ENCODE data around the gene EHMT1.
"Not testable (repeated sequence)": the region's sequence is repeated elsewhere in the genome, so short reads cannot be mapped to it uniquely, and the experiment has no call there.

Gene EHMT1

DNA sequence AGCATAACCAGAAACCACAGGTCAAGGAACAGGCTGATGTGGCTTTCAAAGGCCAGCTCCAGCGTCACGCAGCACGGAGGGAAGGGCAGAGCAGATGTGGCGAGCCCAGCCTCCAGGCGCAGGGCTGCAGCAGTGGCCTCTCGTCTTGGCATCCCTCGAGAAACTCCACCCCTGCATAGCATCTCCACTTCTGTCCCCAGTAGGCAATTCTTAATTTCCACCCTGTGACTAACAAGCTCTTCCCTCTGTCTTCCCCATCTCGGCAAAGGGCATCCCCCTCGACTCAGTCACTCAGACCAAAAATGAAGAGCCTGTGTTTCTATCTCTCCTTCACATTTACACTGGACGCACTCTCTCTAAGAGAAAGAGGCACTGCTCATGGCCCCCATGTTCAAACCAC, 257.0 kb downstream of the EHMT1 start:
- Histone ChIP-seq H3K4me3 (replicated peaks; ENCODE audit: insufficient read depth, low read length) (no peak overlapping the region), H3K27me3 (ENCODE audit: insufficient read depth, poor library complexity, severe bottlenecking) (no peaks in the 10 kb centered on the region), H3K27ac (replicated peaks) (no peak overlapping the region)
- DNase-seq (ENCODE audit: low read depth in 1 of 2, low spot score in 1 of 2): no peak
- TF ChIP-seq GABPA (IDR thresholded peaks at IDR 0.05; ENCODE audit: low read depth) (no peak), SPI1 (IDR thresholded peaks at IDR 0.05; ENCODE audit: borderline replicate concordance, low read depth) (no peak), POLR2AphosphoS5 (IDR thresholded peaks at IDR 0.05; ENCODE audit: low read depth) (no peak), CTCF (IDR thresholded peaks at IDR 0.05; ENCODE audit: insufficient read depth, low read length) (no peak)
- TF ChIP-seq, protein P1, sequence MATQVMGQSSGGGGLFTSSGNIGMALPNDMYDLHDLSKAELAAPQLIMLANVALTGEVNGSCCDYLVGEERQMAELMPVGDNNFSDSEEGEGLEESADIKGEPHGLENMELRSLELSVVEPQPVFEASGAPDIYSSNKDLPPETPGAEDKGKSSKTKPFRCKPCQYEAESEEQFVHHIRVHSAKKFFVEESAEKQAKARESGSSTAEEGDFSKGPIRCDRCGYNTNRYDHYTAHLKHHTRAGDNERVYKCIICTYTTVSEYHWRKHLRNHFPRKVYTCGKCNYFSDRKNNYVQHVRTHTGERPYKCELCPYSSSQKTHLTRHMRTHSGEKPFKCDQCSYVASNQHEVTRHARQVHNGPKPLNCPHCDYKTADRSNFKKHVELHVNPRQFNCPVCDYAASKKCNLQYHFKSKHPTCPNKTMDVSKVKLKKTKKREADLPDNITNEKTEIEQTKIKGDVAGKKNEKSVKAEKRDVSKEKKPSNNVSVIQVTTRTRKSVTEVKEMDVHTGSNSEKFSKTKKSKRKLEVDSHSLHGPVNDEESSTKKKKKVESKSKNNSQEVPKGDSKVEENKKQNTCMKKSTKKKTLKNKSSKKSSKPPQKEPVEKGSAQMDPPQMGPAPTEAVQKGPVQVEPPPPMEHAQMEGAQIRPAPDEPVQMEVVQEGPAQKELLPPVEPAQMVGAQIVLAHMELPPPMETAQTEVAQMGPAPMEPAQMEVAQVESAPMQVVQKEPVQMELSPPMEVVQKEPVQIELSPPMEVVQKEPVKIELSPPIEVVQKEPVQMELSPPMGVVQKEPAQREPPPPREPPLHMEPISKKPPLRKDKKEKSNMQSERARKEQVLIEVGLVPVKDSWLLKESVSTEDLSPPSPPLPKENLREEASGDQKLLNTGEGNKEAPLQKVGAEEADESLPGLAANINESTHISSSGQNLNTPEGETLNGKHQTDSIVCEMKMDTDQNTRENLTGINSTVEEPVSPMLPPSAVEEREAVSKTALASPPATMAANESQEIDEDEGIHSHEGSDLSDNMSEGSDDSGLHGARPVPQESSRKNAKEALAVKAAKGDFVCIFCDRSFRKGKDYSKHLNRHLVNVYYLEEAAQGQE (IDR thresholded peaks at IDR 0.05; ENCODE audit: insufficient replicate concordance, low read depth): no peak

GRCh38 chr9:137876269-137876668, 257.5 kb downstream of the EHMT1 start:
- TF ChIP-seq POLR2AphosphoS5 (IDR thresholded peaks at IDR 0.05; ENCODE audit: low read depth) (no peak), SPI1 (IDR thresholded peaks at IDR 0.05; ENCODE audit: borderline replicate concordance, low read depth) (no peak), GABPA (IDR thresholded peaks at IDR 0.05; ENCODE audit: low read depth) (no peak), CTCF (IDR thresholded peaks at IDR 0.05; ENCODE audit: insufficient read depth, low read length) (no peak)
- TF ChIP-seq, protein P1 (IDR thresholded peaks at IDR 0.05; ENCODE audit: insufficient replicate concordance, low read depth): no peak
- no peaks in the 10 kb centered on the region for H3K27me3 ChIP-seq (ENCODE audit: insufficient read depth, poor library complexity, severe bottlenecking)
- no peak overlapping the region for H3K27ac ChIP-seq (replicated peaks)
- no peak for DNase-seq (ENCODE audit: low read depth in 1 of 2, low spot score in 1 of 2)
- H3K4me3 ChIP-seq (replicated peaks; ENCODE audit: insufficient read depth, low read length): no peak overlapping the region

- DNase-seq (ENCODE audit: low read depth in 1 of 2, low spot score in 1 of 2): no peak
- TF ChIP-seq SPI1 (IDR thresholded peaks at IDR 0.05; ENCODE audit: borderline replicate concordance, low read depth) (no peak), POLR2AphosphoS5 (IDR thresholded peaks at IDR 0.05; ENCODE audit: low read depth) (no peak), CTCF (IDR thresholded peaks at IDR 0.05; ENCODE audit: insufficient read depth, low read length) (no peak), GABPA (IDR thresholded peaks at IDR 0.05; ENCODE audit: low read depth) (no peak)
- TF ChIP-seq, protein P1 (IDR thresholded peaks at IDR 0.05; ENCODE audit: insufficient replicate concordance, low read depth): no peak
- no peak overlapping the region for H3K27ac ChIP-seq (replicated peaks)
- H3K4me3 ChIP-seq (replicated peaks; ENCODE audit: insufficient read depth, low read length): no peak overlapping the region
- H3K27me3 ChIP-seq (ENCODE audit: insufficient read depth, poor library complexity, severe bottlenecking): no peaks in the 10 kb centered on the region
Observed at GRCh38 chr9:137876781-137877386, 258.1 kb downstream of the EHMT1 start.

DNA sequence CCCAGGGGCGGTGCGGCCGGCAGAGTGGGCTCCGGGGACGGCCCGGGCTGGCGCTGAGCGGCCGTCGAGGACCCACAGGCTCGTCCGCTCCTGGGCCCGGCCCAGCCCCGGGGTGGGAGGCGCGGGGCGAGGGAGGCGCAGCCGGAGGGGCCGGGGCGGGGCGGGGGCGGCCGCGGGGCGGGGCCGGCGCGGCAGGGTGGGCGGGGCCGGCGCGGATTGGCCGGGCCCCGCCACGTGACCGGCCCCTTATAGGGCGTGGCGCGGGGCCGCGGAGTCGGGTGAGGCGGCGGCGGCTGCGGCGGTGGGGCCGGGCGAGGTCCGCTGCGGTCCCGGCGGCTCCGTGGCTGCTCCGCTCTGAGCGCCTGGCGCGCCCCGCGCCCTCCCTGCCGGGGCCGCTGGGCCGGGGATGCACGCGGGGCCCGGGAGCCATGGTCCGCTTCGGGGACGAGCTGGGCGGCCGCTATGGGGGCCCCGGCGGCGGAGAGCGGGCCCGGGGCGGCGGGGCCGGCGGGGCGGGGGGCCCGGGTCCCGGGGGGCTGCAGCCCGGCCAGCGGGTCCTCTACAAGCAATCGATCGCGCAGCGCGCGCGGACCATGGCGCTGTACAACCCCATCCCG, 258.8 kb downstream of the EHMT1 start, which contains the start of gene CACNA1B:
Gene CACNA1B, plus strand, starts transcription at position 277 of the 617 bp plus-strand sequence. Its CDS starts 152 bp downstream, at position 429.
- H3K27ac ChIP-seq (replicated peaks); H3K27me3 ChIP-seq (ENCODE audit: insufficient read depth, poor library complexity, severe bottlenecking); DNase-seq (ENCODE audit: low read depth in 1 of 2, low spot score in 1 of 2); H3K4me3 ChIP-seq (replicated peaks; ENCODE audit: insufficient read depth, low read length): not testable (repeated sequence)
